MM.1S (cell line): ENCODE results near the gene ITPKC.

ENCODE experiments used
- EZH2 ChIP-seq: fragments of 300-600 bp; sonication (generic); optimal IDR thresholded peaks from 2 replicates; pipeline ENCODE3; 2017; ENCODE audit warnings: low read depth, mild to moderate bottlenecking, antibody characterized with exemption, low read length, mixed read lengths
- TF ChIP-seq, protein P1 (sequence below): fragments of 300-600 bp; sonication (generic); IDR thresholded peaks from 2 replicates; pipeline ENCODE4 v1.5.1; 2016; ENCODE audit warnings: antibody characterized with exemption, low read length, mixed read lengths

GRCh38 chr19:40742477-40742876 lies 25.6 kb downstream of the ITPKC start:
- TF ChIP-seq, protein P1, sequence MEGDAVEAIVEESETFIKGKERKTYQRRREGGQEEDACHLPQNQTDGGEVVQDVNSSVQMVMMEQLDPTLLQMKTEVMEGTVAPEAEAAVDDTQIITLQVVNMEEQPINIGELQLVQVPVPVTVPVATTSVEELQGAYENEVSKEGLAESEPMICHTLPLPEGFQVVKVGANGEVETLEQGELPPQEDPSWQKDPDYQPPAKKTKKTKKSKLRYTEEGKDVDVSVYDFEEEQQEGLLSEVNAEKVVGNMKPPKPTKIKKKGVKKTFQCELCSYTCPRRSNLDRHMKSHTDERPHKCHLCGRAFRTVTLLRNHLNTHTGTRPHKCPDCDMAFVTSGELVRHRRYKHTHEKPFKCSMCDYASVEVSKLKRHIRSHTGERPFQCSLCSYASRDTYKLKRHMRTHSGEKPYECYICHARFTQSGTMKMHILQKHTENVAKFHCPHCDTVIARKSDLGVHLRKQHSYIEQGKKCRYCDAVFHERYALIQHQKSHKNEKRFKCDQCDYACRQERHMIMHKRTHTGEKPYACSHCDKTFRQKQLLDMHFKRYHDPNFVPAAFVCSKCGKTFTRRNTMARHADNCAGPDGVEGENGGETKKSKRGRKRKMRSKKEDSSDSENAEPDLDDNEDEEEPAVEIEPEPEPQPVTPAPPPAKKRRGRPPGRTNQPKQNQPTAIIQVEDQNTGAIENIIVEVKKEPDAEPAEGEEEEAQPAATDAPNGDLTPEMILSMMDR, result no peak
- TF ChIP-seq EZH2, result no peak
